TTC549 (cell line): ENCODE measurements around the gene TMEM242.

Experiments
- FAIRE-seq: peaks from 2 replicates; lab custom pipeline; 2012; peaks lifted over from hg19 to GRCh38; lab: Jason Lieb, UNC

Gene TMEM242

DNA sequence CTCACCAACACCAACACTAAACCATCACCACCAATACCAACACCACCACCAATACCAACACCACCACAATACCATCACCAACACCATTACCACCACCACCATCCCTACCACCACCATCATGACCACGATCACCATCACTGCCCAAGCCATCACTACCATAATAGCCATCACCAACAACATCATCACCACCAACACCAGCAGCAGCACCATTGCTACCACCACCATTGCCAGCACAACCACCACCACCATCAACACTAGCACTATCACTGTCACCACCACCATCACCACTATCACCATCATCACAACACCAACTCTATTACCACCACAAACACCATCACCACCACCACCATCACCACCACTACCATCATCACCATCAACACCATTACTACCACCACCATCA lies 53.0 kb downstream of the TMEM242 start:
- no peak for FAIRE-seq

DNA sequence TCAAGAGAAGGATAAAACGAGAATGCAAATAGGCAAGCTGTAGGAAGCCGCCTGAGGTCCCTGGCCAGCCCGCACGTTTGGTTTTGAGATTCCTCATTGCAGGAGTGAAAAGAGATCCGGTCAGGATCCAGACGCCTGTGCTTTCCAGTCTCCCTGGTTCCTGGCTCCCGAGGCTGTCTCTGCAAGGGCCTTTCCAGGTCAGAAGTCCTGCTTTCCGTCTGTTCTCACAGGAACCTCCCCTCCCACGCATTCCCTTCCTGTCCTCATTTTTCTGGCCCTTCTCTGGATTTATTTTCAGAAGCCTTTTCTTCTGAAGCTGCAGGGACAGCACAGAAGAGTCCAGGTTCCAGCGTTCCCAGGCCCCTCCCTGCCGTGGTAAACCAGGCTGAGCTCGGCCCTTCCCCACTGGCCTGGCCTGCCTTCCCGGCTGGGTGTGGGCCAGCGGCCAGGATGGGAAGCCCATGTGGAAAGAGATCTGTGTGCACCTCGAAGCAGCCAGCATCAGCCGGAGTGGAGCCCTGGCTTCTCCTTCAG lies 54.0 kb downstream of the TMEM242 start:
- no peak for FAIRE-seq

DNA sequence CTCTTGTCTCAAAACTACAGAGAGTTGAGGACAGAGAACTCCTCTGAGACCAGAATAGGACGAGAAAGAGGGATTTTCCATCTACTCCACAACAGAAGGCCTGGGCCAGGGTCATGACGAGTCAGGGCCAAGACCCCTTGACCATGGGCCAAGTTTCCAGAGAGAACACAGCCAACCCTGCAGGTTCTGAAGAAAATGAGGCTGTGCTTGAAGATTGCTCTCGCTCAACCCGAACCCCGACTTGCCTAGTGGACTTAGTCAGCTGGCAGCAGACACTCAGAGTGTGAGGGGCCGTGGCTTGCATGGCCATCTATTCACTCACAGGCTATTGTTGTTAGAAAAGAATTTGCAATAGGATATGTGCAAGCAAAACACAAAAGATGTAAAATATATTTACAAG lies 54.5 kb downstream of the TMEM242 start:
- no peak for FAIRE-seq

DNA sequence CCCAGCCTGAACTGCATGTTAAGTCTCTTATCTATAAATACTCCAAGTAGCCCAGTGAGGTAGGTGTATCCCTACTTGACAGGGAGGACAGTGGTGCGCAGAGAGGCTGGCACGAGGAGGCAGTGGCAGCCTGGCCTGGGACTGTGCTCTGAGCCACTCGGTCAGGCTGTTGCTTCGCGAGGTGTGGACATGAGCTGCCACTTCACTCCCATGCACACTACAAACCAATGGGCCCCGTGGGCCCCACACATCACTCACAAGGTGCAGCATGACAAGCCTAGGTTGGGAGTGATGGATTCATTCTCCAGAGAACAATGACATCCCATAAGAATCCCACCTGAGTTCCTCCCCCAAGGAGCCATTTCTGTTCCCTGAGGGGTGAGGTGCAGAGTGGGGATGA lies 54.9 kb downstream of the TMEM242 start:
- no peak for FAIRE-seq

DNA sequence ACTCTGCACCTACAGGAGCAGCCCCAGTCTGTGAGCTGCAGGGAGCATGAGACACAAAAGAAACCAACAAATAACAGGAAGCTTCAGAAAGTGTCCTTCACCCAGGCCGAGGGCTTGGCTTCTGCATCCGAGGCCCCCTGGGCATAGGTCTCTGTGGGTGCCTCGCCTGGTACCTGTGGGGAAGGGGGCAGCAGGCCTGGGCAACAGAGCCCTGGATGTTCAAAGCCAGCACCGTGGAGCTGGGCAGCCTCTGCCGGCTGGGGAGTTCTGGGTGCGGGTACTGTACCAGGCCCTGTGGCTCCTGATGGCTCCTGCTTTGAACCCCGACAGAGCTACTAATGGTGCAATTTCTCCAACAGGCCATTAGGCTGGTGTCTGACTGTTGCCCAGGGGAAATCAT lies 55.7 kb downstream of the TMEM242 start:
- no peak for FAIRE-seq

DNA sequence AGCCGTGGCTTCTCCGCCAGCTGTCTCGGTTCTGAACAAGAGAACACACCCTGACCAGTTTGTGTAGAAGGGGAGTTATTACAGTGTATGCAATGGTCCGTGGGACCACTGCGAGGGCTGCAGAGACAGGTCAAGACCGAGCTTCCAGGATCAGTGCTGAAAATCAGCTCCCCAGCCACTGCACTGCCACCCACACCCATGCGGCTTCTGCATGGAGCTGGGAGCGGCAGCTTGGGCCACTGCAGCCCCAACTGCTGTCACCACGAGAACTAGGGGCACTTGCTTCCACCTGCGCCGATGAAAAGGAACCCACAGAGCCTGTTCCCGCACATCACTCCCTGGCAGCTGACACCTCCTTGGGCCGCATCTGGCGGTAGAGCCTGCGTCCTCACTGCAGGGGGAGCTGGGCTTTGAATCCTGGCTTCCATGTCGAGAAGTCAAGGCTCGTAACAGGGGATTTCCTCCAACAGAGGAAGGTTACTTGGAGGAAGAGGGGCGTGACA lies 56.2 kb downstream of the TMEM242 start:
- FAIRE-seq: no peak

DNA sequence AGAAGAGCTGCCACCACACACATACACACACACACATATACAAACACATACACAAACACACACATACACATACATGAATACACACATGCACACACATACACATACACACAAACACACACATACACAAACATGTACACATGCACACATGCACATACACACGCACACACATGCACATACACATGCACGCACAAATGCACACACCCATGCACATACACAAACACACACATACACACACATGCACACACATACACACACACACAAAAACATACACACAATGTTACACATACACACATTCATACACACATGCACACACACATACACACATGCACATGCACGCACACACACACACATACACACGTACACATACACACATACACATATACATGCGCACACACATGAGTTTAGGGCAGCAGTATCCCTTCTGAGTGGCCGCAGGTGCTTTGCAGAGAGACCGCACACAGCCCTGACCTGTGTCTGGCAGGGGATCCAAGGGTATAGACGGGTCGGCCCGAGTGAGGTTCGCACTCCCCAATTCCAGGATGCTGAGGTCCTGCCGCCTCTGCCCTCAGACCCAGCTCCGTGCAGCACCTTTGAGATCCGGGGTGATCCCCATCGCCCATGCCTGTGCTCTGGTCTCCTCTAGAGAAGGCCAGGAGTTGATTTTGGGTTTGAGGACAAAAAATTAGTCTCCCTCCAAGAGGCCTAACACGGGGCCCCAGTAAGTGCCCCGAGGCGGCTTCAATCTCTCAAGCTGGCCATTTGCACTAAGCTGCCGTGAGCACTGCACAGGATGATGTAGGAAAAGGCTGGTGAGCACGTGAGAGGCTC lies 56.8 kb downstream of the TMEM242 start:
- no peak for FAIRE-seq

DNA sequence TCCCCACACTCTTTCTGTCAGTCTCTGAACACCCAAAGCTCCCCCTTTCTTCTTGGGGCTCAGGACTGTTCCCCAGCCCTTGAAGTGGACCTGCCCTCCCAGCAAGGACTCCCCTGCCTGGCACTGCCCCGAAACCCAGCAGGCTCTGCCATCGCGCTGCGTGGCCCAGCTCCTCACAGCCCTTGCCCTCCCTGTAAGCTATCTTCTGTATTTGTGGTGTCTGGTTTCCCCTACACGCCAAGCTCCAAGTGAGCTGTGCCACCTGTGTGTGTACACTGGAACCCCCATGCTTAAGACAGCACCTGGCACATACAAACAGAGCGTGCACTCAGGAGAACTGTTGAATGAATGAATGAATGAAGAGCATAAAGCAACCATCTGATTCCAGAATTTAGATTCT lies 57.7 kb downstream of the TMEM242 start:
- FAIRE-seq: no peak

DNA sequence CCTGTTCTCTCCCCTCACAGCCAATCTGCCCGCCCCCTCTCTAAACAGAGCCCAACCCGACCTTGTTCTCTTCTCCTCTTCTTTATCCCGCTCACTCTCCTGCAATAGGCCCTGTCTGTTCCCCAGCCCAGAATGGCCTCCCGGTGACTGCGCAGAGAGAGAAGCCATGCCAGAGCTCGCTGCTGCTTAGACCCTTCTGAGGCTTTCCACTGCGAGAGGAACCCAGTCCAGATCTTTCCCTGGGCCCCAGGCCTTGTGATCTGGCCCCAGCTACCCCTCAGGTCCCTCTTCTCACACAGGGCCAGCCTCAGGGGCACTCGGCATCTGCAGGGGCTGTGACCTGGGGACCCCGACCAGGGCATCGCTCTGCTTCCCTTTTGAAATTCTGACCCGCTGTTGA lies 58.1 kb downstream of the TMEM242 start:
- FAIRE-seq: no peak

DNA sequence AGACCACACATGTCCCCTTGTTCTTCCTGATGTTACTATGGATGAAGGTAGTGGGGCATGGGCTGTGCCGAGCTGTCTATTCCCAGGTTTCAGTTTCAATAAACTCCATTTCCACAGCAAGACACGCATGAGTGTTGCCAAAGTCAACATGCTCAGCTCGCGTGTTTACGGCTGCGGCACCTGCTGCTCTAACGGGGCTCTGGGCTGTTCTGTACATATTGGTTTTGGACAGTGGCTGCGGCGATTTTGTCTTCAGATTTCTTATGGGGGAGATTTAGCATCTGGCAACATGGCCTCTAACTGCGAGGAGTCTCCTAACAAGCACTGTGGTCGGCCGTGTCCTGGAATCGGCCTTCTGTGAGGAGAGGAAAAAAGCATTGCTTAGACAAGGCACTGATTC lies 58.6 kb downstream of the TMEM242 start:
- no peak for FAIRE-seq

DNA sequence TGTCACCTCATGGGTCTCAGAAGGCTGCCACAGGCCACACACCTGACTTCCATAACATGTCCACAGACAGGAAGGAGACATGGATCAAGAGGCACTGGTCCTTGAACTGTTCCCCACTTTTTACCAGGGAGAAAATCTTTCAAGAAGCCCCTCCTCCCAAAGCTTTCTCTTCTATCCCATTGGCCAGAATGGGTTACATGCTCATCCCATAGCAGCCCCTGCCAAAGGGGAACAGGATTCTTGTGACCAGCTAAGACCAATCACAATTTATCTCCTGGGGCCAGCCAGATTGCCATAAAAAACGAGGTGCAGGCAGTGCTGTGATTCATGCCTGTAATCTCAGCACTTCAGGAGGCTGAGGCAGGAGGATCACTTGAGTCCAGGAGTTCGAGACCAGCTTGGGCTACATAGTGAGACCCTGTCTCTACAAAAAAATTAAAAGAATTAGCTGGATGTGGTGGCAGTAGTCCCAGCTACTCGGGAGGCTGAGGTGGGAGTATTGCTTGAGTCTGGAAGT lies 59.4 kb downstream of the TMEM242 start:
- FAIRE-seq: no peak

DNA sequence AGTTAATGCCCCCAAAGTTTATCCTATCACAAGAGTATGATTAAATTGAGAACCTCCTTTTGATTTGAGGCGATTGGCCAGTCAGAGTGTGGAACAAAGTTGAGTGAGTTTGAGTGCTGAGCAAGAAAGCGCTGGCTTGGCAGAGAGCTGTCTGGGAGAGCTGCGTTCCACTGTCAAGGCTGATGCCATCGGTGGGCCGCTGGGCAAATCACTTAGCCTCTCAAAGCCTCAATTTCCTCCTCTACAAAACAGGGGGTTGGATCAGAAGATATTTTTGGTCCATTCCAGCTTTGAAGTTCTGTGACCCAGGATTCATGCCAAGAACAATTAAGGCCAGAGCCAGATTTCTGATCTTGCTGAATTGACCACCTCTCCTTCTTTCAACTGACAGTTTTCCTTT lies 60.2 kb downstream of the TMEM242 start:
- no peak for FAIRE-seq

DNA sequence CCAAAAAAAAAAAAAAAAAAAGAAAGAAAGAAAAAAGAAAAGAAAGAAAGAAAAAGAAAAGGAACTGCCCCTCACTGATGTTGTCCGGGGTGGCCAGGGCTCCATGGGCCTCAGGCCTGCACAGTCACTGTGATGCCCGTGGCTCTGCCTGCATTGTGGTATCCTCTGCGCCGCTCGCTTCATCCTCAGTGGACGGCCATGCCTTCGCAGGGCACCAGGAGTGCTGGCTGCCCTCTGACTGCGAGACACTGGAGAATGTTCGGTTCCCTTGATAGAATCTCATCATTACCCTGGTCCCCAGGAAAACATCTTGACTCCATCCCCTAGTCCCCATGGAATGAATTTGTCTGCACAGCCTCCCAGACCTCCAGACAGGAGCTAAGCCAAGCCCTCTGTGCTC lies 61.7 kb downstream of the TMEM242 start:
- no peak for FAIRE-seq

DNA sequence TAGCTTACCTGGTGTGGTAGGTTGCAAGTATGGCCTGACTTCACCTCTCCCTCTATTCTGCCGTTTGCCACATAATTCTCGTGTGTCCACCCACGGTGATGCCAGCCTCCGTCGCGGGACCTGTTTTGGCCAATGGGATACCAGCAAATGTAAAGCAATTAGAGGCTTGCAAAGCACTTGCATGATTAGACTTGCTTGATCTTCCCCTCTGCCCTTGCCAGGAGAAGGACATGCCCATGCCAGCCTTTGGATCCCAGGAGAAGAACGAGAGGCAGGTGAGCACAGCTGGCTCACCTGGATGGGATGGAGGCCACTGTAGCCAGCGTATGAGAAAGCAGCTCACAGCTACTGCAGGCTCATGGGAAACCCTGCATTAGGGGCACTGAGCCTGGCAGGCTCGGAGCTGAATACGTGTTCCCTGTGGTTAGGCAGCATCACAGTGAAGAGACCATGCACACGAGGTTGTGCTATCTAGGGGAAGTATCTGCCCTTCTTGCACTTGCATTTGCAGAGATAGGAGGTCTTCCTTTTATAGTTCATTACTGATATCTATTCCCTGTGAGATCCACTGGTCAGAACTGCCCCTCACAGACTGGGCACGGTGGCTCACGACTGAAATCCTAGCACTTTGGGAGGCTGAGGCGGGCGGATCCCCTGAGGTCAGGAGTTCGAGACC lies 62.4 kb downstream of the TMEM242 start:
- FAIRE-seq: no peak

DNA sequence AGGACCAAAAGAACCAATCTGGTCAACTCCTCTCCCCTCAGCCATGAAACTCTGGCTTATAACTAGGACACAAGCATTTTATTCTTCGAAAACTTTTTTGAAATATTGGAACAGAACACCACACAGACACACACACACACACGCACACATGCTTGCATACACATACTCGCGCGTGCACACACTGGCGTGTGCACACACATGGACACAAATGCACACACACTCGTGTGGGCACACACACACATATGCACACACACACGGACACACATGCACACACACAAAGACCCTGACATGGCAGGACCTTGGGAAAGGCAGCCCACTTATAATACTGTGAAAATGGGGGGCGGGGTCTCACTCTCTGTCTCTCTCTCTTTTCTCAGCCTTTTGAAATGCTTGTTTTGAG lies 63.9 kb downstream of the TMEM242 start:
- FAIRE-seq: no peak

DNA sequence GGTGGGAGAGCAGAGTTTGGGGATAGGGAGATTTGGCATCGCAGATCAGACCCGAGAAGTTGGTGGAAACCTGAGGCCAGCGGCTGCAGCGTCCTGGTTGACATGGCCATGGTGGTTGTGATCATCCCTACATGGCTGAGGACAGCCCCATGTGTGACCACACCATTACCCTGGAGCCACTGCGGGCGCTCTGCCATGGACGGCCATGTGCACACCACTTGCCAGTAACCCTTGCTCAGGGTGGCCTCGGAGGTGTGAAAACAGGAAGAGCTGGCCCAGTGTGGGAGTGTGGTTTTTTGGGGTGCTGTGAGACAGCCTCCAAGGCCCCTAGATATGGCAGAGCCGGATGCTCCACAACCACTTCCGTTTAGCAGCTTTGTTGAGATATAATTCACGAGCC lies 64.4 kb downstream of the TMEM242 start:
- no peak for FAIRE-seq

DNA sequence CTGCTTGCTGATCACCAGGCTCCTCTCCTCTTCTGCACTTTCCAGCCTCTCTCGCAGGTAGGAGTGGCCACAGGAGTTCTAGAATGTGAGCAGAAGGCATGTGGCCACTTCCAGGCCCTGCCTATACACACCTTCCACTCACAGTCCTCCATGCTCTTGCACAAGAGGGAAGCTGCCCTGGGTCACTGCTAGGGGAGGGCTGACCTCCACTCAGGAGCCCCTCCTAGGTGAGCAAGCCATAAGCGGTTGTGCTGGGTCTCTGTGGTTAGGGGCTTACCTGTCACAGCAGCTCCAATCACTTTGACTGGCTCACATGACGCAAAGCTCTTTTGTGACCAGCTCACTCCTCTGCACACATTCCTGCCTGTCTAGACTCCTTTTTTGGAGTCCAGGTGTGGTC lies 68.2 kb downstream of the TMEM242 start:
- FAIRE-seq: no peak

DNA sequence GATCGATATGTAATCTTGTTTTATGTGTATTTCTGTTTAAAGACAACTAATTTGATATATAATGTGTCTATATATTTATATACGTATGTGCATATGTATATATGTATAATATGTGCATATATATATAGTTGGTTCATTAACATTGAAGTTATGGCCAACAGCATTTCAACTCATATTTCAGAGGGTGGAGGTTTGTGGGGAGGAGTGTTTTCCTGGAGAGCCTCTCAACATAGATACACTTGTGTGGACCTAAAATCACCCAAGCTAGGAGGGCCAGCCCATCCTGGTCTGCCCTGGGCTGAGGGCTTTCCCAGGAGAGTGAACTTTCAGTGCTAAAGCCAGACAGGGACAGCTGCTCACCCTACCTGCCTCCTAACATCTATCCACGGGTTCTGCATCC lies 68.8 kb downstream of the TMEM242 start:
- FAIRE-seq: no peak

DNA sequence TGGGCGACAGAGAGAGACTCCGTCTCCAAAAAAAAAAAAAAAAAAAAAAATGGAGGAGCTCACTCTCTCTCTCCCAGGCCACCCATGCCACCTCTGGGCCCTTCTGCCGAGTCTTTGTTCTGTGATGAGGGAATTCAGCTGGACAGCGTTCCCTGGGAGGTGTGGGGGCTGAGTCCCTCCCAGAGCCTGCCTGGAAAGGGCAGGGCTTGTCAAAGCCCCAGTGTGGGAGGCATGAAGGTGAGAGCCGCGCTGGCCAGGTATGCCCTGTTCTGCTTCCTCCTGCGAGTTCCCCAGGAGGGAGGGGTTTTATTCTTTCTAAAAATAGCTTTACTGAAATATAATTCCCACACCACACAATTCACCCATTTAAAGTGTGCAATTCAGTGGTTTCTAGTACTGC lies 69.6 kb downstream of the TMEM242 start:
- FAIRE-seq: no peak

DNA sequence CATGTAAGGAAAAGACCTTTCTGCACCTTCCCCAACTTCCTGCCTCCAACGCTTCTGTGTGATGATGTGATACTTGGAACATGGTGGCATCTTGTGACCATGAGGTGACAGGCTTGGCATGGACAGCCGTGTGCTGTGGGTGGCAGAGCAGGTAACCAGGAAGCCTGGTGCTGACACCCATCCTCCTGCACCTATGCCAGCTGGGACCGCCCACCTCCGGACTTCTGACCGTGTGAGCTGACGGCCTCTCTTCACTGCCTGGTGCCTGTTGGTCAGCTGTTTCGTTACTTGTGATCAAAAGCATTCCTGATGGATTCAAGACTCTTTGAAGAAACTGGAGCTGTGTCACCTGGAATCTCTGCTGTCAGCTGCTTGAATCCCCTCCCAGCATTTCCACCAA lies 70.3 kb downstream of the TMEM242 start:
- no peak for FAIRE-seq

DNA sequence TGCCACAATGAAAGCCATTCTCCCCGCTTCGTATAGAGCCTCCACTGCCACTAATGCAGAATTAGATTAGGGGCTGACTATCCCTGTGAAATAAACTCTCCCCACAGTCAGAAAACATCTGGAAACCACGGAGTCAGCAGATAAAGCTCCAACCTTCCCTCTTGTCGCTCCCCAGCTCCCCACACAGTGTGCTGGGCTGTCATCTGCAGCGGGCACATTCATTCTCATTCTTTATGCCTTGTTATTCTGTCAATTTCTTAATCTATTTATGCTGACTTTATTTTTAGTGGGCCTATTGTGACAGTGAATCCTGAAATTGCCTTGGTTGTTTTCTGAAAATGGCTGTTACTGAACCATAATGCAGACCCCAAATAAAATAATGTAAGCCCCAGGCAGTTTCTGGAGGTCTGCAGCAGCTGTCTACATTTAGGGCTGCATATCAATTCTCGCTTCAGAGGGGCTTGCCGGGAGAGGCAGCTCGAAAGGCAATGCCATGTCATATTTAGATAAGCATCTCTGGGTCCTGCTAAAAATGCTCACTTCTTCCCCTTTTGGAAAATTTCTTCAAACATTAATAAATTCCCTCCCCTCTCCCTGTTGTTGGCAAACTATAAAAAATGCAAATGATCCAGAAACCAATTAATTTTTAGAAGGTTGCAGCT lies 71.6 kb downstream of the TMEM242 start:
- FAIRE-seq: no peak

DNA sequence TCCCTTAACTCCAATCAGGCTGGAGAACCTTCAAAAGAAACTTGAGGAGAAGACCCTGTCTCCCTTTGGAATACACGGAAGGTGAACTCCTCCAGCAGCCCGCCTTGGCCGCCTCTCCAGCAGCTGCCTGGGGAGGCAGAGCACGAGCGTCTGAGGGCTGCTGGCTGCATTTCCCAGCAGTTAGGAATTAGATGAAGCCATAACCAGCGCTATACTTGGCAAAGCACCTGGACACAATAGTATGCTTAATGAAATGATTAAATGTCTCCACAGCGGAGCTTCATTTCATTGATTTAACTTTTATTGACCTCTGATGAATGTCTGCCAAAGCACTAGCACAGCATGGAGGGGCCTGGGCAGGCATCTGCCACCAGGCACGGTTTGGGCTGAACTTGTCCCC lies 73.5 kb downstream of the TMEM242 start:
- FAIRE-seq: no peak

DNA sequence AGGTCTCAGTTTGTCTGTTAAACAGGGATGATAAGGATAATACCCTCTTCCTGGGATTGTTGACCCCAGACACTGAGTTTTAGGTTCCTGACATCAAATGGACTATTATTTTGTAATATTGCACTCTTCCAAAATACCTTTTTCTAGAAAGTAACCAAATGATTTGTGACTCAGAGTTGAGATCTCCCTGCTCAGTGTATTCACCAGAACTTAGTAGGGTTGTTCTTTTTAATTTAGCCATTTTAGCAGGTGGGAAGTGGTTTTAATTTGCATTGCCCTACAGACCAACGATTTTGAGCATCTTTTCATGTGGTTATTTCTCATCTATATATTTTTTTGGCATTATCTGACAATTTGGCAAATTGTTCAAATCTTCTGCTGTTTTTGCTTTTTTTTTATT lies 75.1 kb downstream of the TMEM242 start:
- no peak for FAIRE-seq
